K562 (cell line): ENCODE measurements around the gene RASGRP2. TPM values are rescaled to one million over a fixed set of nuclear protein-coding genes. Genes with fewer than 3 reads are reported as not detected.

Source experiments
- BCOR ChIP-seq: fragments of 450-650 bp; IDR thresholded peaks from 2 replicates; pipeline ENCODE4 v1.6.1; 2016
- E2F8 ChIP-seq: fragments of 450-650 bp; IDR thresholded peaks from 2 replicates; pipeline ENCODE4 v1.7.1; 2018; ENCODE audit warnings: mild to moderate bottlenecking, low read depth; ENCODE audit not compliant: partially characterized antibody
- FOXO4 ChIP-seq: fragments of 450-650 bp; formaldehyde crosslinking; IDR thresholded peaks from 2 replicates; pipeline ENCODE4 v1.4.0; 2020; ENCODE audit warnings: mild to moderate bottlenecking, moderate library complexity
- LCOR ChIP-seq: sonication (generic); formaldehyde crosslinking; IDR thresholded peaks from 2 replicates; pipeline ENCODE4 v1.8.0; 2022; ENCODE audit warnings: mild to moderate bottlenecking, missing genetic modification reagents
- POLR2G ChIP-seq: fragments of 200-400 bp; formaldehyde crosslinking; IDR thresholded peaks from 2 replicates; pipeline ENCODE4 v1.6.1; 2017; ENCODE audit warnings: low read depth, mild to moderate bottlenecking, antibody characterized with exemption, low read length, moderate library complexity
- RCOR1 ChIP-seq, 2 experiments: IDR thresholded peaks; 2 replicates each; pipeline ENCODE4 v1.6.1; 2012; ENCODE audit warnings: low read depth in 2 of 2, low read length in 2 of 2, borderline replicate concordance in 1 of 2, improper control_type of control experiment in 1 of 2
- SP1 ChIP-seq: sonication (generic); formaldehyde crosslinking; IDR thresholded peaks from 2 replicates; pipeline ENCODE4 v1.8.1; 2022; ENCODE audit warnings: mild to moderate bottlenecking, missing genetic modification reagents
- YBX1 ChIP-seq: fragments of 450-650 bp; IDR thresholded peaks from 2 replicates; pipeline ENCODE4 v1.7.1; 2016; ENCODE audit warnings: mild to moderate bottlenecking
- ZBTB49 ChIP-seq: sonication (generic); formaldehyde crosslinking; IDR thresholded peaks from 2 replicates; pipeline ENCODE4 v1.8.0; 2022; ENCODE audit warnings: missing genetic modification reagents, mild to moderate bottlenecking, borderline replicate concordance
- ZNF224 ChIP-seq: sonication (generic); formaldehyde crosslinking; IDR thresholded peaks from 2 replicates; pipeline ENCODE4 v1.8.0; 2022; ENCODE audit warnings: mild to moderate bottlenecking, missing genetic modification reagents
- ZNF583 ChIP-seq: fragments of 250-450 bp; sonication (Bioruptor Pico); IDR thresholded peaks from 2 replicates; pipeline ENCODE4 v1.4.0; 2020
- polyA plus RNA-seq, 8 experiments: library from polyadenylated mRNA; depleted of rRNA in 4 of 8; stranded (reverse) in 5 of 8; unstranded in 3 of 8; fragments of >200 nt; fragmentation: Nextera tagmentation in 2 of 8; fragmentation: Illumina TruSeq in 1 of 8; extraction: Ambion mirVana in 2 of 8; extraction: Trizol in 1 of 8; gene quantifications; 2 replicates each; pipeline versions ENCODE4 v1.2.1 to v1.2.3, GENCODE V29; 2011 to 2014; ENCODE audit warnings: inconsistent platforms in 1 of 8, missing spikeins in 1 of 8
- total RNA-seq, 7 experiments: library from RNA; depleted of rRNA in 6 of 7; stranded (reverse); fragments of >200 nt in 6 of 7; fragmentation: Illumina TruSeq in 2 of 7; extraction: Trizol in 2 of 7; gene quantifications; 2 replicates each; pipeline versions ENCODE4 v1.2.1 to v1.2.3, GENCODE V29; 2011 to 2021; ENCODE audit warnings: low replicate concordance in 1 of 7
- TF ChIP-seq, protein P1 (sequence below): fragments of 200-800 bp; sonication (Bioruptor generic); IDR thresholded peaks from 2 replicates; pipeline ENCODE4 v1.6.1; 2016; ENCODE audit warnings: missing genetic modification characterization, missing compliant biosample characterization
- TF ChIP-seq, protein P2 (sequence below): fragments of 250-450 bp; sonication (Bioruptor Pico); IDR thresholded peaks from 2 replicates; pipeline ENCODE4 v1.8.0; 2022; ENCODE audit warnings: moderate library complexity, mild to moderate bottlenecking, inconsistent platforms

Gene RASGRP2
- total and polyA plus RNA-seq, 9 of the 15 experiments (the other 6 are each of a cell fraction or from before 2014, with no cell fraction given) = 0.87 to 22.7 (median 5.5) TPM

- TF ChIP-seq, protein P1, sequence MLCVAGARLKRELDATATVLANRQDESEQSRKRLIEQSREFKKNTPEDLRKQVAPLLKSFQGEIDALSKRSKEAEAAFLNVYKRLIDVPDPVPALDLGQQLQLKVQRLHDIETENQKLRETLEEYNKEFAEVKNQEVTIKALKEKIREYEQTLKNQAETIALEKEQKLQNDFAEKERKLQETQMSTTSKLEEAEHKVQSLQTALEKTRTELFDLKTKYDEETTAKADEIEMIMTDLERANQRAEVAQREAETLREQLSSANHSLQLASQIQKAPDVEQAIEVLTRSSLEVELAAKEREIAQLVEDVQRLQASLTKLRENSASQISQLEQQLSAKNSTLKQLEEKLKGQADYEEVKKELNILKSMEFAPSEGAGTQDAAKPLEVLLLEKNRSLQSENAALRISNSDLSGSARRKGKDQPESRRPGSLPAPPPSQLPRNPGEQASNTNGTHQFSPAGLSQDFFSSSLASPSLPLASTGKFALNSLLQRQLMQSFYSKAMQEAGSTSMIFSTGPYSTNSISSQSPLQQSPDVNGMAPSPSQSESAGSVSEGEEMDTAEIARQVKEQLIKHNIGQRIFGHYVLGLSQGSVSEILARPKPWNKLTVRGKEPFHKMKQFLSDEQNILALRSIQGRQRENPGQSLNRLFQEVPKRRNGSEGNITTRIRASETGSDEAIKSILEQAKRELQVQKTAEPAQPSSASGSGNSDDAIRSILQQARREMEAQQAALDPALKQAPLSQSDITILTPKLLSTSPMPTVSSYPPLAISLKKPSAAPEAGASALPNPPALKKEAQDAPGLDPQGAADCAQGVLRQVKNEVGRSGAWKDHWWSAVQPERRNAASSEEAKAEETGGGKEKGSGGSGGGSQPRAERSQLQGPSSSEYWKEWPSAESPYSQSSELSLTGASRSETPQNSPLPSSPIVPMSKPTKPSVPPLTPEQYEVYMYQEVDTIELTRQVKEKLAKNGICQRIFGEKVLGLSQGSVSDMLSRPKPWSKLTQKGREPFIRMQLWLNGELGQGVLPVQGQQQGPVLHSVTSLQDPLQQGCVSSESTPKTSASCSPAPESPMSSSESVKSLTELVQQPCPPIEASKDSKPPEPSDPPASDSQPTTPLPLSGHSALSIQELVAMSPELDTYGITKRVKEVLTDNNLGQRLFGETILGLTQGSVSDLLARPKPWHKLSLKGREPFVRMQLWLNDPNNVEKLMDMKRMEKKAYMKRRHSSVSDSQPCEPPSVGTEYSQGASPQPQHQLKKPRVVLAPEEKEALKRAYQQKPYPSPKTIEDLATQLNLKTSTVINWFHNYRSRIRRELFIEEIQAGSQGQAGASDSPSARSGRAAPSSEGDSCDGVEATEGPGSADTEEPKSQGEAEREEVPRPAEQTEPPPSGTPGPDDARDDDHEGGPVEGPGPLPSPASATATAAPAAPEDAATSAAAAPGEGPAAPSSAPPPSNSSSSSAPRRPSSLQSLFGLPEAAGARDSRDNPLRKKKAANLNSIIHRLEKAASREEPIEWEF (CRISPR knock-in tag) = no peak
- TF ChIP-seq E2F8 = no peak
- TF ChIP-seq POLR2G = peak; percentile 71; the same call in 1 of the 2 replicates
- peak; percentile 27; the same call in 1 of the 2 replicates for TF ChIP-seq SP1 (CRISPR knock-in tag)
- peak in 1 of 2 experiments; percentile 72; a peak in 2 of 4 replicates for TF ChIP-seq RCOR1 (IDR thresholded peaks at IDR 0.05; ENCODE audit: borderline replicate concordance in 1 of 2, low read depth in 2 of 2, low read length in 2 of 2)
- TF ChIP-seq ZNF583 (CRISPR knock-in tag) = no peak
- TF ChIP-seq BCOR = no peak
- TF ChIP-seq, protein P2, sequence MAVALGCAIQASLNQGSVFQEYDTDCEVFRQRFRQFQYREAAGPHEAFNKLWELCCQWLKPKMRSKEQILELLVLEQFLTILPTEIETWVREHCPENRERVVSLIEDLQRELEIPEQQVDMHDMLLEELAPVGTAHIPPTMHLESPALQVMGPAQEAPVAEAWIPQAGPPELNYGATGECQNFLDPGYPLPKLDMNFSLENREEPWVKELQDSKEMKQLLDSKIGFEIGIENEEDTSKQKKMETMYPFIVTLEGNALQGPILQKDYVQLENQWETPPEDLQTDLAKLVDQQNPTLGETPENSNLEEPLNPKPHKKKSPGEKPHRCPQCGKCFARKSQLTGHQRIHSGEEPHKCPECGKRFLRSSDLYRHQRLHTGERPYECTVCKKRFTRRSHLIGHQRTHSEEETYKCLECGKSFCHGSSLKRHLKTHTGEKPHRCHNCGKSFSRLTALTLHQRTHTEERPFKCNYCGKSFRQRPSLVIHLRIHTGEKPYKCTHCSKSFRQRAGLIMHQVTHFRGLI = no peak
- no peak for TF ChIP-seq ZBTB49 (CRISPR knock-in tag)
- no peak for TF ChIP-seq LCOR
- no peak for TF ChIP-seq FOXO4 (CRISPR knock-in tag)
- TF ChIP-seq YBX1 = no peak
- no peak for TF ChIP-seq ZNF224 (CRISPR knock-in tag)
Observed at GRCh38 chr11:64745521-64746328, 1.8 kb upstream of the RASGRP2 start (continued).
